ENCODE data around the gene ZNF764. TPM values are rescaled to one million over a fixed set of nuclear protein-coding genes. Genes with fewer than 3 reads are reported as not detected.

The ZNF764 gene
- total RNA-seq, 1 experiment from 2014 or later: 9.1 TPM

GRCh38 chr16:30528799-30529457 lies 29.2 kb downstream of the ZNF764 start (continued):
- TF ChIP-seq ZBTB33 (IDR thresholded peaks at IDR 0.05; ENCODE audit: extremely low read depth, insufficient replicate concordance, low read length) (no peak), RAD21 (IDR thresholded peaks at IDR 0.05; ENCODE audit: low read depth) (no peak), POLR2AphosphoS5 (IDR thresholded peaks at IDR 0.05; ENCODE audit: low read depth, low read length) (no peak), SRF (IDR thresholded peaks at IDR 0.05; ENCODE audit: low read depth) (no peak)

GRCh38 chr16:30527635-30528178 lies 30.5 kb downstream of the ZNF764 start:
- ChIA-PET CTCF (interaction anchor here (0.8 to 0.9 kb wide), 2 partner anchors 8 to 31 kb away, joined by 3 to 6 read pairs; partner anchors contain the start of gene ZNF764), POLR2A (interaction anchor here (0.6 to 1.3 kb wide), 6 partner anchors 8 to 98 kb away, joined by 3 to 6 read pairs (median 3); partner anchors contain the start of genes DCTPP1 and ZNF764), RAD21 (ENCODE audit: low non-redundant PET in 1 of 2, low total read pairs in 2 of 2, uncharacterized antibody in 2 of 2, unreplicated experiment in 2 of 2) (no interaction called here)
- no peaks in the 10 kb centered on the region; a peak in 1 of 4 replicates for H3K36me3 ChIP-seq (ENCODE audit: control insufficient read depth in 1 of 2, insufficient read depth in 2 of 2, low read length in 2 of 2)
- ATAC-seq: no peak
- H3K9me2 ChIP-seq (ENCODE audit: insufficient read depth): no peaks in the 10 kb centered on the region
- H2AFZ ChIP-seq (ENCODE audit: low read depth, low read length, poor library complexity, severe bottlenecking): no peak overlapping the region
- intact Hi-C loops (cut with micrococcal nuclease): loop anchor here (5.0 kb wide), 1 partner anchor 95 kb away; the partner anchor contains the start of gene DCTPP1
- no peak for TF ChIP-seq TCF7L2 (IDR thresholded peaks at IDR 0.05; ENCODE audit: borderline replicate concordance, extremely low read depth, insufficient read depth, insufficient read length)
- TF ChIP-seq, protein P1, sequence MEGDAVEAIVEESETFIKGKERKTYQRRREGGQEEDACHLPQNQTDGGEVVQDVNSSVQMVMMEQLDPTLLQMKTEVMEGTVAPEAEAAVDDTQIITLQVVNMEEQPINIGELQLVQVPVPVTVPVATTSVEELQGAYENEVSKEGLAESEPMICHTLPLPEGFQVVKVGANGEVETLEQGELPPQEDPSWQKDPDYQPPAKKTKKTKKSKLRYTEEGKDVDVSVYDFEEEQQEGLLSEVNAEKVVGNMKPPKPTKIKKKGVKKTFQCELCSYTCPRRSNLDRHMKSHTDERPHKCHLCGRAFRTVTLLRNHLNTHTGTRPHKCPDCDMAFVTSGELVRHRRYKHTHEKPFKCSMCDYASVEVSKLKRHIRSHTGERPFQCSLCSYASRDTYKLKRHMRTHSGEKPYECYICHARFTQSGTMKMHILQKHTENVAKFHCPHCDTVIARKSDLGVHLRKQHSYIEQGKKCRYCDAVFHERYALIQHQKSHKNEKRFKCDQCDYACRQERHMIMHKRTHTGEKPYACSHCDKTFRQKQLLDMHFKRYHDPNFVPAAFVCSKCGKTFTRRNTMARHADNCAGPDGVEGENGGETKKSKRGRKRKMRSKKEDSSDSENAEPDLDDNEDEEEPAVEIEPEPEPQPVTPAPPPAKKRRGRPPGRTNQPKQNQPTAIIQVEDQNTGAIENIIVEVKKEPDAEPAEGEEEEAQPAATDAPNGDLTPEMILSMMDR (IDR thresholded peaks at IDR 0.05 in 2 of 3, conservative IDR thresholded peaks at IDR 0.05 in 1 of 3; ENCODE audit: borderline replicate concordance in 1 of 3, insufficient read depth in 1 of 3, low read depth in 2 of 3, low read length in 2 of 3): 0 out of 6 replicates have a peak, but pooled peaks of 1 of the 3 experiments have one; percentile 5
- no peak for DNase-seq (ENCODE audit: low read depth, low spot score)
- no peaks in the 10 kb centered on the region for H3K9me3 ChIP-seq (ENCODE audit: control insufficient read depth in 1 of 2, insufficient read depth in 1 of 2, low read depth in 1 of 2, low read length in 2 of 2)
- TSS peak; percentile 89 for BruUV-seq (replicated peaks)
- H3K4me1 ChIP-seq (ENCODE audit: control insufficient read depth in 1 of 2, insufficient read depth in 2 of 2, low read length in 2 of 2): peaks cover 7 to 23% of the 10 kb centered on the region in 2 experiments
- H3K4me3 ChIP-seq (replicated peaks in 1 of 2; ENCODE audit: low read depth in 1 of 2, low read length in 2 of 2): peak overlapping the region; percentile 69 to 77
- peak overlapping the region; percentile 84 for H3K4me2 ChIP-seq (ENCODE audit: low read length)
- peak overlapping the region; percentile 51 for H3K27ac ChIP-seq (ENCODE audit: low read depth, low read length)
- no peaks in the 10 kb centered on the region for H4K20me1 ChIP-seq (ENCODE audit: insufficient read depth)
- peak overlapping the region; percentile 91 for H3K9ac ChIP-seq (ENCODE audit: low read length)
- H3K27me3 ChIP-seq (ENCODE audit: insufficient read depth, low read length): no peaks in the 10 kb centered on the region
- peaks cover 12% of the 10 kb centered on the region for H3K79me2 ChIP-seq (ENCODE audit: insufficient read depth, low read length)

Measured in HCT116 (cell line).